Neural progenitor cell (in vitro differentiated cells): ENCODE data around the gene HMGXB4.

Experiments used
- EZH2phosphoT487 ChIP-seq: fragments of 200-600 bp; sonication (generic); IDR thresholded peaks from 2 replicates; pipeline ENCODE4 v1.6.1; 2017; ENCODE audit warnings: antibody characterized with exemption
- TF ChIP-seq, protein P1 (sequence below): fragments of 200-600 bp; sonication (generic); IDR thresholded peaks from 2 replicates; pipeline ENCODE4 v1.5.1; 2017; ENCODE audit warnings: antibody characterized with exemption, mild to moderate bottlenecking

- TF ChIP-seq, protein P1, sequence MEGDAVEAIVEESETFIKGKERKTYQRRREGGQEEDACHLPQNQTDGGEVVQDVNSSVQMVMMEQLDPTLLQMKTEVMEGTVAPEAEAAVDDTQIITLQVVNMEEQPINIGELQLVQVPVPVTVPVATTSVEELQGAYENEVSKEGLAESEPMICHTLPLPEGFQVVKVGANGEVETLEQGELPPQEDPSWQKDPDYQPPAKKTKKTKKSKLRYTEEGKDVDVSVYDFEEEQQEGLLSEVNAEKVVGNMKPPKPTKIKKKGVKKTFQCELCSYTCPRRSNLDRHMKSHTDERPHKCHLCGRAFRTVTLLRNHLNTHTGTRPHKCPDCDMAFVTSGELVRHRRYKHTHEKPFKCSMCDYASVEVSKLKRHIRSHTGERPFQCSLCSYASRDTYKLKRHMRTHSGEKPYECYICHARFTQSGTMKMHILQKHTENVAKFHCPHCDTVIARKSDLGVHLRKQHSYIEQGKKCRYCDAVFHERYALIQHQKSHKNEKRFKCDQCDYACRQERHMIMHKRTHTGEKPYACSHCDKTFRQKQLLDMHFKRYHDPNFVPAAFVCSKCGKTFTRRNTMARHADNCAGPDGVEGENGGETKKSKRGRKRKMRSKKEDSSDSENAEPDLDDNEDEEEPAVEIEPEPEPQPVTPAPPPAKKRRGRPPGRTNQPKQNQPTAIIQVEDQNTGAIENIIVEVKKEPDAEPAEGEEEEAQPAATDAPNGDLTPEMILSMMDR, result no peak
- no peak for TF ChIP-seq EZH2phosphoT487
These were observed 35.5 kb downstream of the HMGXB4 start for GRCh38 chr22:35292786-35293185.
